Measurements from ENCODE around the gene B3GAT1.

The B3GAT1 gene

GRCh38 chr11:134373591-134374052 is 38.4 kb downstream of the B3GAT1 start:
- no peak for FAIRE-seq
- no peak for TF ChIP-seq TAF1 (IDR thresholded peaks at IDR 0.05; ENCODE audit: borderline replicate concordance, low read depth, low read length)
- TF ChIP-seq POLR2A (IDR thresholded peaks at IDR 0.05; ENCODE audit: low read depth, low read length) = no peak
- TF ChIP-seq POLR2AphosphoS5 (IDR thresholded peaks at IDR 0.05; ENCODE audit: low read depth, low read length) = no peak

GRCh38 chr11:134372961-134373360 is 39.1 kb downstream of the B3GAT1 start:
- no peak for TF ChIP-seq POLR2AphosphoS5 (IDR thresholded peaks at IDR 0.05; ENCODE audit: low read depth, low read length)
- no peak for TF ChIP-seq POLR2A (IDR thresholded peaks at IDR 0.05; ENCODE audit: low read depth, low read length)
- TF ChIP-seq TAF1 (IDR thresholded peaks at IDR 0.05; ENCODE audit: borderline replicate concordance, low read depth, low read length) = no peak
- FAIRE-seq = no peak
- no peak for DNase-seq (ENCODE audit: insufficient read length)

More at GRCh38 chr11:134373591-134374052, 38.4 kb downstream of the B3GAT1 start:
- DNase-seq (ENCODE audit: insufficient read length) = no peak

GRCh38 chr11:134372536-134372935 is 39.5 kb downstream of the B3GAT1 start:
- FAIRE-seq = no peak
- DNase-seq (ENCODE audit: insufficient read length) = no peak
- TF ChIP-seq TAF1 (IDR thresholded peaks at IDR 0.05; ENCODE audit: borderline replicate concordance, low read depth, low read length) = no peak
- no peak for TF ChIP-seq POLR2A (IDR thresholded peaks at IDR 0.05; ENCODE audit: low read depth, low read length)
- no peak for TF ChIP-seq POLR2AphosphoS5 (IDR thresholded peaks at IDR 0.05; ENCODE audit: low read depth, low read length)

- DNase-seq (ENCODE audit: insufficient read length) = no peak
- no peak for FAIRE-seq
- no peak for TF ChIP-seq TAF1 (IDR thresholded peaks at IDR 0.05; ENCODE audit: borderline replicate concordance, low read depth, low read length)
- no peak for TF ChIP-seq POLR2A (IDR thresholded peaks at IDR 0.05; ENCODE audit: low read depth, low read length)
- TF ChIP-seq POLR2AphosphoS5 (IDR thresholded peaks at IDR 0.05; ENCODE audit: low read depth, low read length) = no peak
These were observed 40.4 kb downstream of the B3GAT1 start for GRCh38 chr11:134371436-134372185.

GRCh38 chr11:134370526-134371435 is 41.3 kb downstream of the B3GAT1 start:
- DNase-seq (ENCODE audit: insufficient read length) = no peak
- TF ChIP-seq POLR2AphosphoS5 (IDR thresholded peaks at IDR 0.05; ENCODE audit: low read depth, low read length) (no peak), TAF1 (IDR thresholded peaks at IDR 0.05; ENCODE audit: borderline replicate concordance, low read depth, low read length) (no peak), POLR2A (IDR thresholded peaks at IDR 0.05; ENCODE audit: low read depth, low read length) (no peak)
- no peak for FAIRE-seq

- no peak for TF ChIP-seq POLR2A (IDR thresholded peaks at IDR 0.05; ENCODE audit: low read depth, low read length)
- TF ChIP-seq POLR2AphosphoS5 (IDR thresholded peaks at IDR 0.05; ENCODE audit: low read depth, low read length) = no peak
- no peak for TF ChIP-seq TAF1 (IDR thresholded peaks at IDR 0.05; ENCODE audit: borderline replicate concordance, low read depth, low read length)
- FAIRE-seq = no peak
These were observed 42.2 kb downstream of the B3GAT1 start for GRCh38 chr11:134369656-134370525.

DNA sequence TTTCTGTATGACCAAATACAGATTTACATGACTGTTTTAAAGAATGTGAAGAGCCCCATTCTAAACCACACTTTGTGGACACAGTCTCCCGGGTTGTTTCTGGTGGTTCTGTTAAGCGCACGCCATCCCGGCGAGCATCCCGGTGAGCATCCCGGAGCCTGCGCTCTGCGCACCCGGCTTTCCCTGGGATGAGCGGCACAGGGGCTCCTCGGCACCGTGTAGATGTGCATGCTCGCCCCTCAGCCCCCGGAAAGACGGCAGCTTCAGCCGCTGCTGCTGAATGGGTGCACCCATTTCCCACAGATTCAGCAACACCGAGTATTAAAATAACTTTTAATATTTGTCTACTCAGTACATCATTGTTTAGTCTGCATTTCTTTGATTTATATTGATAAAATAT is 44.3 kb downstream of the B3GAT1 start:
- TF ChIP-seq TAF1 (IDR thresholded peaks at IDR 0.05; ENCODE audit: borderline replicate concordance, low read depth, low read length) = no peak
- no peak for FAIRE-seq
- DNase-seq (ENCODE audit: insufficient read length) = no peak

More at GRCh38 chr11:134369656-134370525, 42.2 kb downstream of the B3GAT1 start:
- no peak for DNase-seq (ENCODE audit: insufficient read length)

DNA sequence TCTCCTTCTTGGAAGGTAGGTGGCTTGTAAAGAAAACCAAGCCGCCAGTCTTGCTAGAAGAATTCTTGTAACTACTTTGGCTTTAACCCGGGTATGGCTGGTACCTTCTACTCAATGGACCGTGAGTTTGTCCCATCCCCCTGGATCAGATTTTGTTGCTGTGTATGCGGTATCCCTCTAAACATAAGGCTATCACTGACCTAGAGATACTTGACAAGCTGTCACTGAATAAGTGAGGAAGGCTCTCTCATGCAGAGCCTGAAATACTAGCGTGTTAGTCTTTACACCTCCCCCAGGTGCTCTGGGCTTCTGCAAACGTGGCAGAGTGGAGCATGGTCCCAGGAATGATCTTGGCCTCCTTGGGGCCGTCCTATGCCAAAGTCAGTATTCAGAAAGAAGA is 45.8 kb downstream of the B3GAT1 start:
- TF ChIP-seq POLR2A (IDR thresholded peaks at IDR 0.05; ENCODE audit: low read depth, low read length) (no peak), POLR2AphosphoS5 (IDR thresholded peaks at IDR 0.05; ENCODE audit: low read depth, low read length) (no peak), TAF1 (IDR thresholded peaks at IDR 0.05; ENCODE audit: borderline replicate concordance, low read depth, low read length) (no peak)
- FAIRE-seq (no peak), DNase-seq (ENCODE audit: insufficient read length) (no peak)

- FAIRE-seq = no peak
- no peak for DNase-seq (ENCODE audit: insufficient read length)
- TF ChIP-seq POLR2A (IDR thresholded peaks at IDR 0.05; ENCODE audit: low read depth, low read length) (no peak), TAF1 (IDR thresholded peaks at IDR 0.05; ENCODE audit: borderline replicate concordance, low read depth, low read length) (no peak), POLR2AphosphoS5 (IDR thresholded peaks at IDR 0.05; ENCODE audit: low read depth, low read length) (no peak)
These were observed 46.8 kb downstream of the B3GAT1 start for GRCh38 chr11:134365011-134365925.

DNA sequence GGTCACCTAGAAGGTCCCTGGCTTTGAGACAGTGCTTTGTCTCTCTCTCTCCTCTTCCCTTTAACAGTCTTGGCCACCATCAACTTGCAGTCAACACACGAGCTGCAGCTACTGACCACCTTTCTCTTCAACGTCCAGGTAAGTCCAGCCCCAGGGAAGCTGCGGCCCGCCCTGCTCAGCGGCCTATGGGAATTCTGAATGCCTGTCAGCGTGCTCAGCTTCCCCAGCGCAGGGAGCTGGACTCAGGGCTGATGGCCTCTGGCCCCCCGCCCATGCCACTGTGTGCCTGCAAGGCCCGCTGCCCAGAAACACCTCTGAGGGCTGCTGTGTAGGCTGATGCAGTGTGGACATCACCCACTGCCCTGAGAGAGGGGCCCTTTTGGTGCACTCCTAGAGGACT is 47.8 kb downstream of the B3GAT1 start:
- TF ChIP-seq POLR2AphosphoS5 (IDR thresholded peaks at IDR 0.05; ENCODE audit: low read depth, low read length) (no peak), POLR2A (IDR thresholded peaks at IDR 0.05; ENCODE audit: low read depth, low read length) (no peak), TAF1 (IDR thresholded peaks at IDR 0.05; ENCODE audit: borderline replicate concordance, low read depth, low read length) (no peak)
- FAIRE-seq = no peak

More for the DNA sequence above, 47.8 kb downstream of the B3GAT1 start:
- DNase-seq (ENCODE audit: insufficient read length) = no peak
